Immature natural killer cell (primary cell): Measurements from ENCODE around the gene CLASRP. TPM values are rescaled to one million over a fixed set of nuclear protein-coding genes. Genes with fewer than 3 reads are reported as not detected.

Experiments
- DNase-seq, 3 donors: peaks; one replicate each; pipeline ENCODE4 v3.0.0; 2022; ENCODE audit warnings: mixed read lengths in 1 of 3
- H3K27ac Mint-ChIP-seq, 6 donors: one replicate each; pipeline ENCODE4 v1.8.0; 2020; ENCODE audit warnings: mixed read lengths in 6 of 6, mild to moderate bottlenecking in 5 of 6, inconsistent platforms in 4 of 6, moderate library complexity in 3 of 6
- H3K27me3 Mint-ChIP-seq, 3 donors: one replicate each; pipeline ENCODE4 v1.8.0; 2020 to 2021; ENCODE audit warnings: low read depth in 3 of 3, mild to moderate bottlenecking in 3 of 3, mixed read lengths in 3 of 3, moderate library complexity in 3 of 3, inconsistent platforms in 1 of 3
- H3K36me3 Mint-ChIP-seq, 3 donors: one replicate each; pipeline ENCODE4 v1.8.0; 2020; ENCODE audit warnings: mixed read lengths in 3 of 3, inconsistent platforms in 2 of 3, mild to moderate bottlenecking in 2 of 3
- H3K4me1 Mint-ChIP-seq, 2 donors: one replicate each; pipeline ENCODE4 v1.8.0; 2020; ENCODE audit warnings: inconsistent platforms in 2 of 2, mild to moderate bottlenecking in 2 of 2, mixed read lengths in 2 of 2, moderate library complexity in 1 of 2
- H3K4me3 Mint-ChIP-seq, 5 donors: one replicate each; pipeline ENCODE4 v1.8.0; 2020; ENCODE audit warnings: mild to moderate bottlenecking in 5 of 5, mixed read lengths in 5 of 5, inconsistent platforms in 3 of 5, moderate library complexity in 3 of 5
- H3K9me3 Mint-ChIP-seq, 6 donors: one replicate each; pipeline ENCODE4 v1.8.0; 2020; ENCODE audit warnings: mild to moderate bottlenecking in 6 of 6, mixed read lengths in 6 of 6, inconsistent platforms in 4 of 6, moderate library complexity in 3 of 6
- polyA plus RNA-seq, 3 donors: library from polyadenylated mRNA; unstranded; fragments of 300-500 nt; fragmentation: Illumina TruSeq; gene quantifications; one replicate each; pipeline ENCODE4 v1.2.3, GENCODE V29; 2021

Gene CLASRP
- polyA plus RNA-seq, 3 donors from 2014 or later: 2.7 to 9.0 (median 2.9) TPM

GRCh38 chr19:45090606-45091005 lies 51.8 kb downstream of the CLASRP start:
- Mint-ChIP-seq H3K4me3 (peak overlapping the region in 4 of 5 donors; percentile 17 to 63 (median 22)), H3K27me3 (peaks cover 10 to 25% (median 21%) of the 10 kb centered on the region in 3 donors), H3K27ac (peak overlapping the region in 3 of 6 donors; percentile 12 to 28 (median 16))

DNA sequence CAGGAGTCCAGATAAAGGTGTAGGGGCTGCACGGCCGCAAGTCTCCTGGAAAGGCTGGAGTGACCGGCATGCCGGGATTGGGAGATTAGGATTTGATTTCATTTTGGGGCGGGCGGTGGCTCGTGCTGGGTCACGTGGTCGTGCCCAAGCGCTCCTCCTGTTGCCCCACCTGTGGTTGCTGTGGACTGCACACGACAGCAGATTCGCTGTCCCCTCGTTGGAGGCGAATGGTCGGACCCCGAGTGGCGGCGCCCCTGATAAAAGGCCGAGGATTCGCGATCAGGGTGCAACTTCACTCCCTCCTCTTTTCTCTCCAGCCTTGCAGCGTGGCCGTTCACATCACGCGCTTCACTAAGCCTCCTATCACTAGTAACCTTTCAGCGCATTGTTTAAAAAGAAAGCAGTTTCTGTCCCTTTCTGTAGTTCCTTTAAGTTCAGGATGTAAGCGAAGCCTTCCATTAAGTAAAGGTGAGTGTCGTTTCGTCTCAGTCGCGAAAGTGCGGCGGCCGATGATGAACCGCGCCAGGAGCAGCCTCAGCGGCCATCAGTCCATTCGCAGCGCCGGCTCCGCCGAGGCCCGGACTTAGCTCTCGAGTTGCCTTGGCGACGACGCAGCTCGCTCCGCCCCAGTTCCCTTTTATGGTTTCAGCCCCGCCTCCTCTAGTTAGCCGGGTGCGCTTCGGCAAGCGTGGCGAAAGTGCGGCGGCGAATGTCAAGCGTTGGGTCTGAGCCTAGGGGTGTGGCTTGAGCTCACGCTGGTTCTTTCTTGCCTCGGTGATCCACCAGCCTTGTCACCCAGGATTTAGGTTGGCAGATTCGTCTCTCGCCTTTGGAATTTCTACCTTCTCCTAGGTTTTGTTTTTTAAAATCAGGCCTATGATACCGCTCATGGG lies 52.4 kb downstream of the CLASRP start:
- peak; percentile 96 for DNase-seq
- Mint-ChIP-seq H3K36me3 (peaks cover 4 to 9% (median 5%) of the 10 kb centered on the region in 3 donors), H3K9me3 (no peaks in the 10 kb centered on the region), H3K27me3 (peaks cover 10 to 25% (median 21%) of the 10 kb centered on the region in 3 donors), H3K4me3 (peak overlapping the region; percentile 91 to 98 (median 95)), H3K27ac (peak overlapping the region; percentile 90 to 99 (median 97)), H3K4me1 (peaks cover 83 to 91% of the 10 kb centered on the region in 2 donors)

More at GRCh38 chr19:45090606-45091005, 51.8 kb downstream of the CLASRP start:
- Mint-ChIP-seq H3K36me3 (peaks cover 4 to 9% (median 5%) of the 10 kb centered on the region in 3 donors), H3K9me3 (no peaks in the 10 kb centered on the region), H3K4me1 (peaks cover 80 to 87% of the 10 kb centered on the region in 2 donors)
- no peak for DNase-seq

DNA sequence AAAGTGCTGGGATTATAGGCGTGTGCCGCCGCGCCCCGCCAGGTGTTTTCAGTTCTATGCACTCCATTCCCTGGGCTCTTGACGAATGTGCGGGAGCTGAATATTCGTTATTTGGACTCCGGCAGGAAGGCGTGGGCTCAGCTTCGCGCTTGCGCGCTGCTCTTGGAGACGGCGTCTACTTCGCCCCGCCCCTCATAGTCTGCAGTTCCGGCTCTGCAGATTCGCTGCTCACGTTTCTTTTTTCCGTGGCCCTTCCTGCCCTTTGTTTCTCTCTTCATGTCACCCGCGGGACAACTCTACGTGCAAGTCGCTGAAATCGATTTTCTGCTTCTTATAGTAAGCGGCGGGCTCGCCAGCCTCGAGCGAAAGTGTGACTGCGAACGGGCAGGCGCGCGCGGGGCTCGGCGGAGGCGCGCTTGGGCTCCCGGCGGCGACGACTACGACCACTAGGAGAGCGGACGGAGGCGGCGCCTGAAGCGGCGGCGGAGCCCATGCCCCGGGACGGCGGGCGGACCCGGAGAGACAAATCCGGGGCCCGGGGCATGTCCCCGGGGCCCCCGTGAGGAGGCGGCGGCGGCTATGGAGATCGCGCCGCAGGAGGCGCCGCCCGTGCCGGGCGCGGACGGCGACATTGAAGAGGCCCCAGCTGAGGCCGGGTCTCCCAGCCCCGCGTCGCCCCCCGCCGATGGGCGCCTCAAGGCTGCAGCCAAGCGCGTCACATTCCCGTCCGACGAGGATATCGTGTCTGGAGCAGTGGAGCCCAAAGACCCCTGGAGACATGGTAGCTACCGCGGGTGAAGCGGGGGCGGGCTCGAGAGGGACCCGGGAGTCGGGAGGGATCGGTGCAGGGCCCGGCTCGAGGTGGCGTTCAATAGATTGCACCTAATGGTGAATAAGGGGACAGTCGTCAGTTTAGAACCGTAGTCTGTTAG lies 54.2 kb downstream of the CLASRP start, which contains the start of gene PPP1R37:
PPP1R37 (plus strand) TSS at position 433 of the 932 bp plus-strand sequence; CDS start at position 580, 147 bp downstream.
- H3K9me3 Mint-ChIP-seq: no peaks in the 10 kb centered on the region
- H3K27me3 Mint-ChIP-seq: peaks cover 8 to 18% (median 15%) of the 10 kb centered on the region in 3 donors
- H3K27ac Mint-ChIP-seq: peak within 1 kb of the TSS; percentile 90 to 99 (median 97)
- H3K4me1 Mint-ChIP-seq: peaks cover 78 to 82% of the 10 kb centered on the region in 2 donors
- DNase-seq: peak; percentile 90 to 95 (median 94)
- peaks cover 4 to 5% (median 5%) of the 10 kb centered on the region in 3 donors for H3K36me3 Mint-ChIP-seq
- H3K4me3 Mint-ChIP-seq: peak within 1 kb of the TSS; percentile 91 to 98 (median 95)

DNA sequence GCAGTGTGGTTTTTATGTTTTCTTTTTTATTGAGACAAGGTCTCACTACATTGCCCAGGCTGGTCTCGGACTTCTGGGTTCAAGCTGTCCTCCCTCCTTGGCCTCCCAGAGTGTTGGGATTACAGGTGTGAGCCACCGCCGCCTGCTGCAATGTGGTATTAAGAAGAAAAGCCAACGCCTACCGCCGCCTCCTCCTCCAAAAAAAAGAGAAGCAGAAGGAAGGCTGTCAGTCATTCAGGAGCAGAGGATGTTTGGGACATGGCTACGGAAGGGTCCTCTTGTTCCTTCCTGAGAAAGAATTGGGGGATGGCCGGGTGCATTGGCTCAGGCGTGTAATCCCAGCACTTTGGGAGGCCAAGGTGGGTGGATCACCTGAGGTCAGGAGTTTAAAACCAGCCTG lies 55.3 kb downstream of the CLASRP start:
- Mint-ChIP-seq H3K4me3 (peak overlapping the region; percentile 91 to 98 (median 95)), H3K27me3 (peaks cover 8 to 16% (median 12%) of the 10 kb centered on the region in 3 donors), H3K36me3 (peaks cover 4 to 5% (median 5%) of the 10 kb centered on the region in 3 donors), H3K9me3 (no peaks in the 10 kb centered on the region), H3K4me1 (peaks cover 77 to 78% of the 10 kb centered on the region in 2 donors), H3K27ac (peak overlapping the region; percentile 68 to 91 (median 82))
- DNase-seq: no peak

DNA sequence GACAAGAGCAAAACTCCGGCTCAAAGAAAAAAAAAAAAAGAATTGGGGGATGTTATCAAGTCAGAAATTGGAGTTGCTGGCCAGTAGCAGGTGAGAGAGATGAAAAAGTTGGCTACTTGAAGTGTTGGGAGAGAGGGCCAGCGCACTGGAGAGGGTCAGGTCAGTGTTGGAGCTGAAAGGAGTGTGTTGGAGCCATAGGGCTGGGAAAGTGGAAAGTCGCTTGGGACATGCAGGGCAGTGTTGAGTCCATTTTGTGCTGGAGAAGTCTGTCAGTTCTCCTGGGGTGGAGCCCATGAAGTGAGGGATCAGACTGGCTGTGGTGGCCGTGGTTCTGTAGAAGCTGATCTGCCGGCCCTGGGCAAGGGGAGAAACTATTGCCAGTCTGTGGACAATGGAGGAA lies 55.9 kb downstream of the CLASRP start:
- Mint-ChIP-seq H3K9me3 (no peaks in the 10 kb centered on the region), H3K4me3 (peak overlapping the region; percentile 91 to 98 (median 95)), H3K27ac (peak overlapping the region; percentile 19 to 91 (median 57)), H3K4me1 (peaks cover 77 to 78% of the 10 kb centered on the region in 2 donors), H3K36me3 (peaks cover 4 to 5% (median 5%) of the 10 kb centered on the region in 3 donors), H3K27me3 (peaks cover 8 to 16% (median 10%) of the 10 kb centered on the region in 3 donors)
- no peak for DNase-seq

GRCh38 chr19:45095496-45096413 lies 56.9 kb downstream of the CLASRP start:
- Mint-ChIP-seq H3K27me3 (peaks cover 8 to 16% (median 10%) of the 10 kb centered on the region in 3 donors), H3K27ac (peak overlapping the region; percentile 7 to 83 (median 51)), H3K36me3 (peaks cover 4 to 5% (median 5%) of the 10 kb centered on the region in 3 donors), H3K9me3 (no peaks in the 10 kb centered on the region), H3K4me3 (peak overlapping the region in 3 of 5 donors; percentile 2 to 3 (median 3)), H3K4me1 (peaks cover 73 to 76% of the 10 kb centered on the region in 2 donors)
- no peak for DNase-seq

- no peak for DNase-seq
- Mint-ChIP-seq H3K27me3 (peaks cover 3 to 9% (median 3%) of the 10 kb centered on the region in 3 donors), H3K27ac (peak overlapping the region in 4 of 6 donors; percentile 1 to 47 (median 23)), H3K4me1 (peaks cover 68 to 71% of the 10 kb centered on the region in 2 donors), H3K9me3 (no peaks in the 10 kb centered on the region), H3K4me3 (peak overlapping the region in 2 of 5 donors; percentile 7 to 52), H3K36me3 (no peaks in the 10 kb centered on the region)
Measured at GRCh38 chr19:45096700-45097099, 57.9 kb downstream of the CLASRP start.

- no peak overlapping the region for H3K4me3 Mint-ChIP-seq
- no peak for DNase-seq
- peaks cover 3 to 6% (median 3%) of the 10 kb centered on the region in 3 donors for H3K27me3 Mint-ChIP-seq
- no peaks in the 10 kb centered on the region for H3K9me3 Mint-ChIP-seq
- no peaks in the 10 kb centered on the region for H3K36me3 Mint-ChIP-seq
- peaks cover 65 to 66% of the 10 kb centered on the region in 2 donors for H3K4me1 Mint-ChIP-seq
- peak overlapping the region in 1 of 6 donors; percentile 64 for H3K27ac Mint-ChIP-seq
Measured at GRCh38 chr19:45097450-45097775, 58.6 kb downstream of the CLASRP start.

DNA sequence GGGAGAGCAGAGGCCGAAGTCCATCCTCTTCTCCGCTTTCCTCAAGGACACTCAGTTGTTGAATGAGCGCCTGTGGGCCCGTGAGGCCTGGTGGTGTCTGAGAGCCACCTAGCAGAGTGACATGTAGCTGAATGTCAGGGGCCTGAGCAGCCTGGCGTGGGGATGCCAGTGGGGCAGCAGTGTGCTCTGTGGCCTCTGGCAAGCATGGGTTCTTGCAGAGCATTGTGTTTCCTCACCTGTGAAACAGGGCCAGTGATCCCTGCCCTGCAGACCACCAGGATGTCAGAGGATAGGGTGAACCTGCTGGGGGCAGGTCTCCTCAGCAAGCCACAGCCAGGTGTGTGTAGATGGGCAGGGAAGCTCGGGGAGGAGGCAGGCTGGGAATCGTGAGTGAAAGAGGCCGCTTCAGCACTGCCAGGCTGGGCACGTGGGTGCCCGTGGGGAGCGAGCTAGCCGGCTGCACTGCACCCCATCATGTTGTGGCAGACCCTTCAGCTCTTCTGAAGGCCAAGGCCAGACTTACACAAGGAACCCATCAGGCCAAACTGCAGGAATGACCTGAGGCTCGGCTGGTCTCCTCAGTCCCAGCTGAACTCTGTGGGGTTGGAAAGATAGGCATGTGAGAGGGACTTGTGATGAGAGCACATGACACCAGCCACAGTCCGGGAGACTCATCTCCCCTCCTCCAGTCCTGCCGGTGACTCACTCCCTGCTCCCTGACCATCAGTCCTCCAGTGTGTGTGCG lies 59.1 kb downstream of the CLASRP start:
- Mint-ChIP-seq H3K27me3 (peaks cover 0 to under 1% (median under 1%) of the 10 kb centered on the region in 3 donors), H3K27ac (peak overlapping the region in 2 of 6 donors; percentile 12 to 64), H3K4me3 (no peak overlapping the region), H3K36me3 (no peaks in the 10 kb centered on the region), H3K9me3 (no peaks in the 10 kb centered on the region), H3K4me1 (peaks cover 62 to 66% of the 10 kb centered on the region in 2 donors)
- no peak for DNase-seq

DNA sequence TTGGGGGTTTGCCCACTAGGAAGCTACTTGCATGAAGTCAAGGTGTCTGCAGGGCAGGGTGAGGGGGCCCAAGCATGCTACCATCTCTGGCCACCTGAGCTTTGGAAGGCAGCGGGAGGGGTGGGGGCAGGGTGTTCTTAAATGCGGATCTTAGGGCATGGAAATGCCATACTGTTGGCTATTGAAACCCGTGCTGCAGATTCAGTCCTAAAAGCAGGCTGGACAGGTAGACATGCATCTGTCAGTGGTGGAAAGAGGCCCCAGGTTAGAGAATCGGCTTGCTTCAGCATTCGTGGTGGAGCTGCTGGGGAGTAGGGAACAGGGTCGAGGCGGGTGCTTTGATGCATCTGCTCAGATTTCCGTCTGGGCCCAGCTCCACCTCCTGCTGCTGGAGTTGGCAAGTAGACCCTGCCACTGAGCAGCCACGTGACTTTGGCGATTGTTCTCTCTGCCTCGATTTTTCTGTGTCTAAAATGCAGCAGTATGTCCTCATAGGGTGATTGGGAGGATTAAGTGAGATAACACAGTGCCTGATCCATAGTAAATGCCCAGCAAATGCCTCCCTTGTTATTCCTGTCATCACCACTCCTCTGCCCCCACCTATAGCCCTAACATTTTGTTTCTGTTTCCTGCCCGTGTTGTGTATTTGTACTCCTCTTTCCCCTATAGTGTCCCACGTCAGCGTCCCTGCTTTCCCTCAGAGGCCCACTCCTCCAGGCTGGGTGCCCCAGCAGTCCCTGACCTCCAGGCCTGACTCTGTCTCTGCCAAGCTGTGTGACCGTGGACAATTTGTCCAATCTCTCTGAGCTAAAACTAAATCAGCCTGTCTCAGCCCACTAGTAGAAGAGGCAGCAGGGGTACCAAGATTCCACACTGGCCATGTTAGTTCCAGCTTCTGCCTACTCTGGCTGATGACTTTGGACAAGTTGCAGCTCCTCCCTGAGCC lies 59.9 kb downstream of the CLASRP start:
- H3K27me3 Mint-ChIP-seq: no peaks in the 10 kb centered on the region
- no peaks in the 10 kb centered on the region for H3K9me3 Mint-ChIP-seq
- no peaks in the 10 kb centered on the region for H3K36me3 Mint-ChIP-seq
- peaks cover 65% of the 10 kb centered on the region in 2 donors for H3K4me1 Mint-ChIP-seq
- no peak for DNase-seq
- H3K27ac Mint-ChIP-seq: peak overlapping the region in 3 of 6 donors; percentile 11 to 59 (median 12)
- H3K4me3 Mint-ChIP-seq: no peak overlapping the region
